ENCODE results near the gene POPDC3. TPM values are rescaled to one million over a fixed set of nuclear protein-coding genes. Genes with fewer than 3 reads are reported as not detected.

Gene POPDC3
- total and polyA plus RNA-seq, 2 donors (not counting 1 experiment from before 2014, with no cell fraction given): not detected

GRCh38 chr6:105170059-105170458 is 9.8 kb downstream of the POPDC3 start:
- no peaks in the 10 kb centered on the region for H3K4me1 Mint-ChIP-seq
- ATAC-seq (ENCODE audit: low read depth): no peak
- no peak overlapping the region for H3K4me3 Mint-ChIP-seq
- intact Hi-C loops (cut with micrococcal nuclease): no loop called here
- CTCF ChIA-PET: no interaction called here
- Histone ChIP-seq H3K4me3 (ENCODE audit: control extremely low read depth in 1 of 5, extremely low read depth in 1 of 5, insufficient read depth in 1 of 5, low read depth in 2 of 5, low read length in 4 of 5) (no peak overlapping the region), H3K4me1 (ENCODE audit: control insufficient read depth in 2 of 2, insufficient read depth in 2 of 2, low read length in 2 of 2) (no peaks in the 10 kb centered on the region), H3K9ac (ENCODE audit: low read length) (no peak overlapping the region), H3K27me3 (replicated peaks in 1 of 4; ENCODE audit: control extremely low read depth in 1 of 4, control insufficient read depth in 3 of 4, insufficient read depth in 4 of 4, low read length in 3 of 4) (peaks cover 0 to 5% (median 0%) of the 10 kb centered on the region in 4 experiments), H4K20me1 (ENCODE audit: control insufficient read depth, insufficient read depth, low read length, poor library complexity, severe bottlenecking) (no peaks in the 10 kb centered on the region), H3K4me2 (replicated peaks; ENCODE audit: low read depth, low read length, poor library complexity, severe bottlenecking) (no peak overlapping the region), H3K9me3 (ENCODE audit: control extremely low read depth in 1 of 3, control insufficient read depth in 2 of 3, insufficient read depth in 1 of 3, low read length in 2 of 3) (no peaks in the 10 kb centered on the region), H2AFZ (ENCODE audit: insufficient read depth, low read depth, low read length, poor library complexity, severe bottlenecking) (no peak overlapping the region), H3K36me3 (replicated peaks in 1 of 2; ENCODE audit: control extremely low read depth in 1 of 2, control insufficient read depth in 1 of 2, extremely low read depth in 1 of 2, insufficient read depth in 2 of 2, low read length in 1 of 2) (no peaks in the 10 kb centered on the region), H3K79me2 (ENCODE audit: control insufficient read depth, insufficient read depth, low read length) (no peaks in the 10 kb centered on the region), H3K27ac (ENCODE audit: low read length in 2 of 2) (no peak overlapping the region)
- DNase-seq: no peak
- no CpG with 5 or more reads among the region's 1 CpG for WGBS (ENCODE audit: insufficient coverage)
- no peaks in the 10 kb centered on the region for H3K9me3 Mint-ChIP-seq (ENCODE audit: insufficient read depth)
- POLR2A ChIA-PET: no interaction called here
- TF ChIP-seq EZH2 (IDR thresholded peaks at IDR 0.05; ENCODE audit: borderline replicate concordance, insufficient read depth, low read depth, low read length, poor library complexity, severe bottlenecking) (no peak), CTCF (IDR thresholded peaks at IDR 0.05) (no peak)
- H3K27ac Mint-ChIP-seq: no peak overlapping the region
- peaks cover 29% of the 10 kb centered on the region for H3K27me3 Mint-ChIP-seq

GRCh38 chr6:105167914-105168313 is 11.9 kb downstream of the POPDC3 start:
- H3K4me3 Mint-ChIP-seq: no peak overlapping the region
- CTCF ChIA-PET: no interaction called here

More at GRCh38 chr6:105167914-105168313, 11.9 kb downstream of the POPDC3 start:
- no peaks in the 10 kb centered on the region for H3K79me2 ChIP-seq (ENCODE audit: control insufficient read depth, insufficient read depth, low read length)
- peaks cover 29% of the 10 kb centered on the region for H3K27me3 Mint-ChIP-seq
- ATAC-seq (ENCODE audit: low read depth) (no peak), DNase-seq (no peak)
- H3K4me3 ChIP-seq (ENCODE audit: control extremely low read depth in 1 of 5, extremely low read depth in 1 of 5, insufficient read depth in 1 of 5, low read depth in 2 of 5, low read length in 4 of 5): no peak overlapping the region
- H3K27ac Mint-ChIP-seq: no peak overlapping the region
- H3K27me3 ChIP-seq (replicated peaks in 1 of 4; ENCODE audit: control extremely low read depth in 1 of 4, control insufficient read depth in 3 of 4, insufficient read depth in 4 of 4, low read length in 3 of 4): peaks cover 0 to 5% (median 0%) of the 10 kb centered on the region in 4 experiments
- no peaks in the 10 kb centered on the region for H3K36me3 ChIP-seq (replicated peaks in 1 of 2; ENCODE audit: control extremely low read depth in 1 of 2, control insufficient read depth in 1 of 2, extremely low read depth in 1 of 2, insufficient read depth in 2 of 2, low read length in 1 of 2)
- no peak overlapping the region for H3K9ac ChIP-seq (ENCODE audit: low read length)
- H2AFZ ChIP-seq (ENCODE audit: insufficient read depth, low read depth, low read length, poor library complexity, severe bottlenecking): no peak overlapping the region
- H3K4me2 ChIP-seq (replicated peaks; ENCODE audit: low read depth, low read length, poor library complexity, severe bottlenecking): no peak overlapping the region
- no peaks in the 10 kb centered on the region for H3K4me1 ChIP-seq (ENCODE audit: control insufficient read depth in 2 of 2, insufficient read depth in 2 of 2, low read length in 2 of 2)
- no peak for TF ChIP-seq EZH2 (IDR thresholded peaks at IDR 0.05; ENCODE audit: borderline replicate concordance, insufficient read depth, low read depth, low read length, poor library complexity, severe bottlenecking)
- no peak for TF ChIP-seq CTCF (IDR thresholded peaks at IDR 0.05)
- H3K27ac ChIP-seq (ENCODE audit: low read length in 2 of 2): no peak overlapping the region
- no peaks in the 10 kb centered on the region for H3K4me1 Mint-ChIP-seq
- H3K9me3 Mint-ChIP-seq (ENCODE audit: insufficient read depth): no peaks in the 10 kb centered on the region
- H4K20me1 ChIP-seq (ENCODE audit: control insufficient read depth, insufficient read depth, low read length, poor library complexity, severe bottlenecking): no peaks in the 10 kb centered on the region
- H3K9me3 ChIP-seq (ENCODE audit: control extremely low read depth in 1 of 3, control insufficient read depth in 2 of 3, insufficient read depth in 1 of 3, low read length in 2 of 3): no peaks in the 10 kb centered on the region
- POLR2A ChIA-PET: no interaction called here
- intact Hi-C loops (cut with micrococcal nuclease): no loop called here
